SU-DHL-6 (cell line): Measurements from ENCODE around the gene RBM19.

Experiments
- H2AFZ ChIP-seq: fragments of 200-600 bp; sonication (generic); 2 replicates; pipeline ENCODE4 v1.6.1; 2014; ENCODE audit warnings: low read depth, mild to moderate bottlenecking, moderate library complexity, mixed read lengths, antibody characterized with exemption, low read length; ENCODE audit not compliant: severe bottlenecking
- H3F3A ChIP-seq: fragments of 200-600 bp; shearing (Covaris generic); 2 replicates; pipeline ENCODE4 v1.6.0; 2016; ENCODE audit warnings: antibody characterized with exemption, mild to moderate bottlenecking; ENCODE audit not compliant: insufficient read depth
- H3K27ac ChIP-seq: fragments of 200-600 bp; sonication (generic); 2 replicates; pipeline ENCODE4 v1.5.1; 2016; ENCODE audit warnings: low read depth, mild to moderate bottlenecking, low read length, moderate library complexity, mixed read lengths
- H3K27me3 ChIP-seq: fragments of 200-600 bp; sonication (generic), shearing (Covaris generic); 2 replicates; pipeline ENCODE4 v1.6.0; 2014; ENCODE audit warnings: mild to moderate bottlenecking, low read length
- H3K36me3 ChIP-seq: fragments of 200-600 bp; sonication (generic); 2 replicates; pipeline ENCODE4 v1.6.1; 2014; ENCODE audit warnings: mild to moderate bottlenecking, low read length, mixed read lengths
- H3K4me2 ChIP-seq: fragments of 300-600, 200-600 bp; shearing (Covaris generic), sonication (generic); 2 replicates; pipeline ENCODE4 v1.6.0; 2014; ENCODE audit warnings: low read length, low read depth, mild to moderate bottlenecking; ENCODE audit not compliant: poor library complexity, severe bottlenecking
- H3K4me3 ChIP-seq: fragments of 200-600 bp; sonication (generic); 2 replicates; pipeline ENCODE4 v1.5.1; 2014; ENCODE audit warnings: antibody characterized with exemption, low read length, mild to moderate bottlenecking, mixed read lengths; ENCODE audit not compliant: insufficient read depth, poor library complexity, severe bottlenecking
- H3K79me2 ChIP-seq: fragments of 200-600 bp; sonication (generic); 2 replicates; pipeline ENCODE4 v1.6.1; 2014; ENCODE audit warnings: mild to moderate bottlenecking, low read length, moderate library complexity; ENCODE audit not compliant: insufficient read depth
- H3K9ac ChIP-seq: fragments of 200-600 bp; sonication (generic); 2 replicates; pipeline ENCODE4 v1.7.0; 2014; ENCODE audit warnings: mild to moderate bottlenecking, low read length
- H3K9me2 ChIP-seq: fragments of 200-600 bp; sonication (generic); replicated peaks from 2 replicates; pipeline ENCODE4 v1.6.1; 2014; ENCODE audit warnings: low read length; ENCODE audit not compliant: insufficient read depth
- H3K9me3 ChIP-seq: fragments of 200-600 bp; sonication (generic); 2 replicates; pipeline ENCODE4 v1.6.1; 2014; ENCODE audit warnings: low read length, mixed read lengths; ENCODE audit not compliant: insufficient read depth
- H4K20me1 ChIP-seq: fragments of 200-600 bp; sonication (generic); 2 replicates; pipeline ENCODE4 v1.6.1; 2014; ENCODE audit warnings: low read depth, mild to moderate bottlenecking, antibody characterized with exemption, low read length, moderate library complexity, mixed read lengths
- EZH2phosphoT487 ChIP-seq: fragments of 200-600 bp; sonication (generic), shearing (Covaris generic); conservative IDR thresholded peaks from 2 replicates; pipeline ENCODE4 v1.6.1; 2018; ENCODE audit warnings: mild to moderate bottlenecking, antibody characterized with exemption, low read length, moderate library complexity, mixed read lengths
- TF ChIP-seq, protein P1 (sequence below): fragments of 200-600 bp; sonication (generic); IDR thresholded peaks from one replicate; pipeline ENCODE4 v1.5.1; 2017; ENCODE audit warnings: antibody characterized with exemption, mild to moderate bottlenecking, low read length, moderate library complexity; ENCODE audit not compliant: insufficient read depth, poor library complexity, severe bottlenecking

RBM19 gene

GRCh38 chr12:113896194-113896593 lies 69.9 kb downstream of the RBM19 start:
- Histone ChIP-seq H3K9me2 (no peaks in the 10 kb centered on the region), H3K9ac (no peak overlapping the region), H3K9me3 (no peaks in the 10 kb centered on the region), H3K36me3 (no peaks in the 10 kb centered on the region), H2AFZ (no peak overlapping the region), H4K20me1 (no peaks in the 10 kb centered on the region), H3K4me2 (no peak overlapping the region), H3K79me2 (no peaks in the 10 kb centered on the region), H3K4me3 (no peak overlapping the region), H3K27me3 (no peaks in the 10 kb centered on the region), H3F3A (no peaks in the 10 kb centered on the region), H3K27ac (no peak overlapping the region)
- no peak for TF ChIP-seq EZH2phosphoT487
- TF ChIP-seq, protein P1, sequence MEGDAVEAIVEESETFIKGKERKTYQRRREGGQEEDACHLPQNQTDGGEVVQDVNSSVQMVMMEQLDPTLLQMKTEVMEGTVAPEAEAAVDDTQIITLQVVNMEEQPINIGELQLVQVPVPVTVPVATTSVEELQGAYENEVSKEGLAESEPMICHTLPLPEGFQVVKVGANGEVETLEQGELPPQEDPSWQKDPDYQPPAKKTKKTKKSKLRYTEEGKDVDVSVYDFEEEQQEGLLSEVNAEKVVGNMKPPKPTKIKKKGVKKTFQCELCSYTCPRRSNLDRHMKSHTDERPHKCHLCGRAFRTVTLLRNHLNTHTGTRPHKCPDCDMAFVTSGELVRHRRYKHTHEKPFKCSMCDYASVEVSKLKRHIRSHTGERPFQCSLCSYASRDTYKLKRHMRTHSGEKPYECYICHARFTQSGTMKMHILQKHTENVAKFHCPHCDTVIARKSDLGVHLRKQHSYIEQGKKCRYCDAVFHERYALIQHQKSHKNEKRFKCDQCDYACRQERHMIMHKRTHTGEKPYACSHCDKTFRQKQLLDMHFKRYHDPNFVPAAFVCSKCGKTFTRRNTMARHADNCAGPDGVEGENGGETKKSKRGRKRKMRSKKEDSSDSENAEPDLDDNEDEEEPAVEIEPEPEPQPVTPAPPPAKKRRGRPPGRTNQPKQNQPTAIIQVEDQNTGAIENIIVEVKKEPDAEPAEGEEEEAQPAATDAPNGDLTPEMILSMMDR = no peak

- Histone ChIP-seq H3K9me3 (no peaks in the 10 kb centered on the region), H3K9me2 (no peaks in the 10 kb centered on the region), H3K79me2 (no peaks in the 10 kb centered on the region), H3K9ac (no peak overlapping the region), H4K20me1 (no peaks in the 10 kb centered on the region), H3K36me3 (no peaks in the 10 kb centered on the region), H3K4me2 (no peak overlapping the region), H3K4me3 (no peak overlapping the region), H3K27me3 (no peaks in the 10 kb centered on the region), H3K27ac (no peak overlapping the region), H2AFZ (no peak overlapping the region), H3F3A (no peaks in the 10 kb centered on the region)
- TF ChIP-seq, protein P1 = no peak
- TF ChIP-seq EZH2phosphoT487 = no peak
Observed at GRCh38 chr12:113895176-113895575, 70.9 kb downstream of the RBM19 start.

DNA sequence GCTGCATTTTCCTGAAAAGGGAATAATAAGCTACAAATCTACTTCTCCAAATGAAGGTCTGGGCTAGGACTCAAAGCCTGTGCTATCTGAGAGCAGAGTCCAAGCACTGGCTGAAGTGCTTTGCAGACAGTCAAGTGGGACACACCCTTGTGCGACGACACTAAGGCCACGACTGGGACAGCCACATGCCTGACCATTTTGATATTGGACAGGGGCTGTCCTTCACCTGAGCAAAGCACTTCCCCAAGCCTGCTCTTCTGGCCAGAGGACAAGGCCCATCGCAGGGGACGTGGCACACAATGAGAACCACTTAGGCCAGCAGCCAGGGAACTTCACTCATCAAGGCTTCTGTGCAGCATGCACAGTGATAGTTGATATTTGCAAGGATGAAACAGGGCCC lies 71.4 kb downstream of the RBM19 start:
- Histone ChIP-seq H3K27ac (no peak overlapping the region), H3F3A (no peaks in the 10 kb centered on the region), H3K4me3 (no peak overlapping the region), H2AFZ (no peak overlapping the region), H4K20me1 (no peaks in the 10 kb centered on the region), H3K4me2 (no peak overlapping the region), H3K36me3 (no peaks in the 10 kb centered on the region), H3K9me3 (no peaks in the 10 kb centered on the region), H3K9ac (no peak overlapping the region), H3K9me2 (no peaks in the 10 kb centered on the region), H3K79me2 (no peaks in the 10 kb centered on the region), H3K27me3 (no peaks in the 10 kb centered on the region)
- TF ChIP-seq, protein P1 = no peak
- TF ChIP-seq EZH2phosphoT487 = no peak

GRCh38 chr12:113893221-113893620 lies 72.9 kb downstream of the RBM19 start:
- H4K20me1 ChIP-seq = no peaks in the 10 kb centered on the region
- H3K4me3 ChIP-seq = no peak overlapping the region
- no peaks in the 10 kb centered on the region for H3K9me3 ChIP-seq
- TF ChIP-seq EZH2phosphoT487 = no peak
- no peaks in the 10 kb centered on the region for H3K27me3 ChIP-seq
- H2AFZ ChIP-seq = no peak overlapping the region
- no peaks in the 10 kb centered on the region for H3K79me2 ChIP-seq
- no peaks in the 10 kb centered on the region for H3K36me3 ChIP-seq
- H3K4me2 ChIP-seq = no peak overlapping the region
- H3K27ac ChIP-seq = no peak overlapping the region
- H3K9me2 ChIP-seq = no peaks in the 10 kb centered on the region
- no peak overlapping the region for H3K9ac ChIP-seq
- no peaks in the 10 kb centered on the region for H3F3A ChIP-seq
